Esophagus muscularis mucosa (tissue), 4 donors: Measurements from ENCODE around the gene TMEM131L. TPM values are rescaled to one million over a fixed set of nuclear protein-coding genes. Genes with fewer than 3 reads are reported as not detected.

ENCODE experiments used
- DNase-seq: peaks from one replicate; pipeline ENCODE4 v3.0.0-alpha.2; 2017; ENCODE audit errors: extremely low spot score
- H3K27ac ChIP-seq, 4 donors: fragments of 200-600 bp; sonication (generic); replicated peaks in 1 of 4; 1 replicate in 3 of 4; 2 replicates in 1 of 4; pipeline ENCODE4 v1.5.1; 2016 to 2019; ENCODE audit warnings: mild to moderate bottlenecking in 1 of 4
- H3K27me3 ChIP-seq, 4 donors: fragments of 200-600 bp; sonication (generic); one replicate each; pipeline versions ENCODE4 v1.5.1 to v1.6.0; 2016 to 2019
- H3K36me3 ChIP-seq, 4 donors: fragments of 200-600 bp; sonication (generic); one replicate each; pipeline ENCODE4 v1.5.1; 2016 to 2019
- H3K4me1 ChIP-seq, 4 donors: fragments of 200-600 bp; sonication (generic); one replicate each; pipeline ENCODE4 v1.5.1; 2016 to 2019
- H3K4me3 ChIP-seq, 4 donors: fragments of 200-600 bp; sonication (generic); 1 replicate in 2 of 4; 2 replicates in 2 of 4; pipeline ENCODE4 v1.5.1; 2016 to 2019; ENCODE audit warnings: mild to moderate bottlenecking in 4 of 4, moderate library complexity in 1 of 4
- H3K9me3 ChIP-seq, 4 donors: fragments of 200-600 bp; sonication (generic); 1 replicate in 3 of 4; 2 replicates in 1 of 4; pipeline ENCODE4 v1.5.1; 2016 to 2019
- CTCF ChIP-seq, 3 experiments: fragments of 200-600 bp in 2 of 3; fragments of 450-650 bp in 1 of 3; sonication (generic) in 2 of 3; IDR thresholded peaks; one replicate each; pipeline ENCODE4 v1.5.1; 2017 to 2019; ENCODE audit warnings: antibody characterized with exemption in 3 of 3, mild to moderate bottlenecking in 2 of 3, moderate library complexity in 1 of 3
- EP300 ChIP-seq: sonication (generic); formaldehyde crosslinking; IDR thresholded peaks from one replicate; pipeline ENCODE4 v1.6.1; 2017; ENCODE audit warnings: antibody characterized with exemption
- POLR2A ChIP-seq: fragments of 450-650 bp; IDR thresholded peaks from one replicate; pipeline ENCODE4 v1.6.1; 2017; ENCODE audit warnings: antibody characterized with exemption, moderate library complexity, mild to moderate bottlenecking, low read depth
- POLR2AphosphoS5 ChIP-seq, 2 donors: sonication (generic); formaldehyde crosslinking; IDR thresholded peaks; one replicate each; pipeline ENCODE4 v1.6.1; 2017; ENCODE audit warnings: antibody characterized with exemption in 2 of 2
- WGBS: methylation state at CpG from one replicate; pipeline ENCODE4 v1.1.5; 2018; 5-methylcytosine and 5-hydroxymethylcytosine counted together
- intact Hi-C: fragments of 100-400 bp; cut with DNase I; formaldehyde crosslinking; loops from one replicate; pipeline ENCODE4 v1.15.1; 2023
- total RNA-seq, 4 donors: library from RNA; depleted of rRNA; stranded (reverse); fragments of >200 nt; gene quantifications; one replicate each; pipeline versions ENCODE4 v1.1.0 to v1.2.1, GENCODE V29; 2016

TMEM131L gene
- total RNA-seq, 4 donors from 2014 or later: 10.3 to 16.3 (median 12.1) TPM

- Histone ChIP-seq H3K36me3 (no peaks in the 10 kb centered on the region), H3K27me3 (no peaks in the 10 kb centered on the region), H3K27ac (no peak overlapping the region), H3K4me3 (no peak overlapping the region), H3K9me3 (no peaks in the 10 kb centered on the region), H3K4me1 (peaks cover 3 to 23% (median 13%) of the 10 kb centered on the region in 4 donors)
- TF ChIP-seq POLR2AphosphoS5 (IDR thresholded peaks at IDR 0.05) (no peak), POLR2A (no peak), CTCF (IDR thresholded peaks at IDR 0.05) (no peak), EP300 (no peak)
- DNase-seq: no peak
- intact Hi-C loops: loop anchor here (10.0 kb wide), 1 partner anchor 141 kb away; no protein-coding TSS in a partner anchor
- 88% methylated on average over 2 of the region's 2 CpGs for WGBS
These were observed 32.0 kb upstream of the TMEM131L start for GRCh38 chr4:153434190-153434589.

- Histone ChIP-seq H3K4me1 (peaks cover 3 to 13% (median 6%) of the 10 kb centered on the region in 4 donors), H3K36me3 (no peaks in the 10 kb centered on the region), H3K27ac (peak overlapping the region; percentile 68 to 75 (median 70)), H3K9me3 (no peaks in the 10 kb centered on the region), H3K27me3 (no peaks in the 10 kb centered on the region), H3K4me3 (peak overlapping the region; percentile 20 to 46 (median 36))
- TF ChIP-seq CTCF (IDR thresholded peaks at IDR 0.05) (no peak), POLR2AphosphoS5 (IDR thresholded peaks at IDR 0.05) (no peak), POLR2A (no peak), EP300 (no peak)
- DNase-seq: no peak
- 57% methylated on average over 13 of the region's 13 CpGs for WGBS
- intact Hi-C loops: loop anchor here (10.0 kb wide), 1 partner anchor 136 kb away; no protein-coding TSS in a partner anchor
These were observed 27.0 kb upstream of the TMEM131L start for GRCh38 chr4:153438916-153439756.

GRCh38 chr4:153439831-153440230 lies 26.3 kb upstream of the TMEM131L start:
- intact Hi-C loops: loop anchor here (10.0 kb wide), 1 partner anchor 135 kb away; no protein-coding TSS in a partner anchor
- Histone ChIP-seq H3K4me3 (no peak overlapping the region), H3K27ac (no peak overlapping the region), H3K4me1 (peaks cover 3 to 13% (median 6%) of the 10 kb centered on the region in 4 donors), H3K27me3 (no peaks in the 10 kb centered on the region), H3K9me3 (no peaks in the 10 kb centered on the region), H3K36me3 (no peaks in the 10 kb centered on the region)
- DNase-seq: no peak
- no peak for TF ChIP-seq EP300
- no peak for TF ChIP-seq POLR2AphosphoS5 (IDR thresholded peaks at IDR 0.05)
- no peak for TF ChIP-seq POLR2A
- TF ChIP-seq CTCF (IDR thresholded peaks at IDR 0.05): no peak
- 60% methylated on average over 9 of the region's 9 CpGs for WGBS

- Histone ChIP-seq H3K9me3 (no peaks in the 10 kb centered on the region), H3K36me3 (no peaks in the 10 kb centered on the region), H3K27ac (no peak overlapping the region), H3K4me3 (no peak overlapping the region), H3K4me1 (peaks cover 3 to 13% (median 6%) of the 10 kb centered on the region in 4 donors), H3K27me3 (no peaks in the 10 kb centered on the region)
- intact Hi-C loops: no loop called here
- no peak for DNase-seq
- TF ChIP-seq POLR2AphosphoS5 (IDR thresholded peaks at IDR 0.05) (no peak), POLR2A (no peak), CTCF (IDR thresholded peaks at IDR 0.05) (no peak), EP300 (no peak)
- WGBS: 86% methylated on average over 6 of the region's 6 CpGs
These were observed 25.7 kb upstream of the TMEM131L start for GRCh38 chr4:153440475-153440874.
